Subcutaneous adipose tissue (tissue), 4 donors: Measurements from ENCODE around the gene GIN1. TPM values are rescaled to one million over a fixed set of nuclear protein-coding genes. Genes with fewer than 3 reads are reported as not detected.

Source experiments
- total RNA-seq, 4 donors: library from RNA; depleted of rRNA; stranded (reverse); fragments of >200 nt; gene quantifications; one replicate each; pipeline ENCODE4 v1.1.0, GENCODE V29; 2016
- TF ChIP-seq, protein P1 (sequence below): fragments of 450-650 bp; IDR thresholded peaks from one replicate; pipeline ENCODE4 v1.5.1; 2016; ENCODE audit warnings: low read depth, mild to moderate bottlenecking, control low read depth, antibody characterized with exemption, moderate library complexity

GIN1 gene
- total RNA-seq, 4 donors from 2014 or later, result 3.0 to 6.5 (median 4.2) TPM

- TF ChIP-seq, protein P1, sequence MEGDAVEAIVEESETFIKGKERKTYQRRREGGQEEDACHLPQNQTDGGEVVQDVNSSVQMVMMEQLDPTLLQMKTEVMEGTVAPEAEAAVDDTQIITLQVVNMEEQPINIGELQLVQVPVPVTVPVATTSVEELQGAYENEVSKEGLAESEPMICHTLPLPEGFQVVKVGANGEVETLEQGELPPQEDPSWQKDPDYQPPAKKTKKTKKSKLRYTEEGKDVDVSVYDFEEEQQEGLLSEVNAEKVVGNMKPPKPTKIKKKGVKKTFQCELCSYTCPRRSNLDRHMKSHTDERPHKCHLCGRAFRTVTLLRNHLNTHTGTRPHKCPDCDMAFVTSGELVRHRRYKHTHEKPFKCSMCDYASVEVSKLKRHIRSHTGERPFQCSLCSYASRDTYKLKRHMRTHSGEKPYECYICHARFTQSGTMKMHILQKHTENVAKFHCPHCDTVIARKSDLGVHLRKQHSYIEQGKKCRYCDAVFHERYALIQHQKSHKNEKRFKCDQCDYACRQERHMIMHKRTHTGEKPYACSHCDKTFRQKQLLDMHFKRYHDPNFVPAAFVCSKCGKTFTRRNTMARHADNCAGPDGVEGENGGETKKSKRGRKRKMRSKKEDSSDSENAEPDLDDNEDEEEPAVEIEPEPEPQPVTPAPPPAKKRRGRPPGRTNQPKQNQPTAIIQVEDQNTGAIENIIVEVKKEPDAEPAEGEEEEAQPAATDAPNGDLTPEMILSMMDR, result no peak
Observed at GRCh38 chr5:103066326-103066725, 53.6 kb downstream of the GIN1 start.

DNA sequence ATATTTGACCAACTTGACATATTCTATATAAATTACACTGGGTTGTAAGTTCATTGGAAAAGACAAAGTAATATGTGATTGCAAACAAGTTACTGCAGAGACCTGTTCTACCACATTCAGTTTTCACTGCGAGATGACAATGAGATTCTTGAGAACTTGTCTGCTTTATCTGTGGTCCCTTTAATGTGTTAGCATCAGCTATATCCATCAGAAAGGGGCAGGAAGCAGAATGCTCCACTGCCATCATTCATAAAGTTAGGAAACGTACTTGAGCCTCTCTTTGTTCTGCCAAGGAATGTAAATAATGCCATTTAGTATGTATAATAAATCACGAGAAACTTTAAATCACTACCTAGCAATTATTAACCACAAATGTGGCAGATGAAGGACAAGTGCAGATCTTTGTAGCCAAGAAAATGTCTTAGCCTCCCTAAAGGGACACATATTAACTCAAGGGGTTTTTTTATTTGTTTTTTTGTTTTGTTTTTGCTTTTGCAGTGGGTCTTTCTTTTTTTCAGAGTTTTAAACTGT, 59.4 kb downstream of the GIN1 start:
- TF ChIP-seq, protein P1, result no peak

- TF ChIP-seq, protein P1, result no peak
Observed at GRCh38 chr5:103059525-103059924, 60.4 kb downstream of the GIN1 start.

DNA sequence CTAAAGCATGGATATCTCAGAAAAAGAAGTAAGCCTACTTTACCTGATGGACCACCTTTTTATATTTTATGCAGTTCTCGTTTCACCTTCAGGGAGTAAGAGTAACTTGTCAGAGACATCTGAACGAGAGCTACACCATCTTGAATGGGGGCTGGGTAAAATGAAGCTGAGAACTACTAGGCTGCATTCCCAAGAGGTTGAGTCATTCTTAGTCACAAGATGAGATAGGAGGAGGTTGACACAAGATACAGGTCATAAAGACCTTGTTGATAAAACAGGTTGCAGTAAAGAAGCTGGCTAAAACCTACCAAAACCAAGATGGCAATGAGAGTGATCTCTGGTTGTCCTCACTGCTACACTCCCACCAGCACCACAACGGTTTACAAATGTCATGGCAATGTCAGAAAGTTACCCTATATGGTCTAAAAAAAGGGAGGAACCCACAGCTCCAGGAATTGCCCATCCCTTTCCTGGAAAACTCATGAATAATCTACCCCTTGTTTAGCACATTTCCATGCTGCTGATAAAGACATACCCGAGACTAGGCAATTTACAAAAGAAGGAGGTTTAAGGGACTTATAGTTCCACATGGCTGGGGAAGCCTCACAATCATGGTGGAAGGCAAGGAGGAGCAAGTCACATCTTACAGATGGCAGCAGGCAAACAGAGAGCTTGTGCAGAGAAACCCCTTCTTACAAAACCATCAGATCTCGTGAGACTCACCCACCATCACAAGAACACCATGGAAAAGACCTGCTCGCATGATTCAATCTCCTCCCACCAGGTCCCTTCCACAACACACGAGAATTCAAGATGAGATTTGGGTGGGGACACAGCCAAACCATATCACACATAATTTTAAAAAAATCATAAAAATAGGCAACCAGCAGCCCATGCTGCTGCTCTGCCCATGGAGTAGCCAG, 62.5 kb downstream of the GIN1 start:
- TF ChIP-seq, protein P1, result no peak

- TF ChIP-seq, protein P1, result no peak
Observed at GRCh38 chr5:103041071-103041676, 78.8 kb downstream of the GIN1 start.

DNA sequence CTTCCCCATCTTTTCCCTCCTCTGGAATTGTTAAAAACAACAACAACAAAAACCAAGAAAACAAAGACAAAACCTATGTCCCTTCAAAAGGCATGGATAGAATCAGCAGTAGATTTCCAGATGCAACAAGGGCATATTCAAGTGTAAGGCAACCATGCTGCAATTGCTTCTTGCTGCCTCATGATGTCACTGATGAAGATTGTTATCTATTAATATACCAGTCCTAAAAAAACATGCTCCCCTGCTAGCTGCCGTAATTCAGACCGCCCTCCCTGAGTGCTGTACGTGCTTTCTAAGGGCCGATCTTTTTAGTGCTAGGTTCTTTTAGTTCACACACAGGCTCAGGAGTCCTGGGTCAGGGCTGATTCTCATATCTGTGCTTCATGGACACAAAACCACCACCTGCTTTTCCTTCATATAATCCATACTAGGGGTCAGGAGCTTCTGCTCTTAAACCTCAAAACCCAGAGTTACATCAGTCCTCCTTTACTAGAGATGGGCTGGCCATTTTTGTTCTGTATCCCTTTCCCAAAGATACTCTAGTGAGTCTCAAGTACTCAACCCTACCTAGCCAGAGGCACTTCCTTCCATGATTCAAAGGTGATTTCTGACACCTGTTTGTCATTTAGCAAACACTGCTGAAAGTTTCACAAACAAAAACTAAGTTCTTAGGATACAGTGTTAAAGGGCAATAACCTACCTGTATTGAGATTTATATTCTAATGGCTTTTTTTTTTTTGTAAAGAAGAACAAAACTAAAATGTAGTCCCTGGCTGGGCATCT, 82.1 kb downstream of the GIN1 start:
- TF ChIP-seq, protein P1, result no peak
